H9 (cell line): ENCODE data around the gene CRAT. TPM values are rescaled to one million over a fixed set of nuclear protein-coding genes. Genes with fewer than 3 reads are reported as not detected.

Experiments used
- DNase-seq: peaks from one replicate; pipeline ENCODE4 v3.0.0-alpha.2; 2017
- H2AFZ ChIP-seq: one replicate; pipeline ENCODE4 v1.6.1; 2013; ENCODE audit warnings: mild to moderate bottlenecking, low read length, control low read depth, moderate library complexity
- H2AK5ac ChIP-seq: 2 replicates; pipeline ENCODE4 v1.6.1; 2013; ENCODE audit warnings: low read length, control low read depth, mixed read lengths; ENCODE audit not compliant: insufficient read length
- H2BK120ac ChIP-seq: one replicate; pipeline ENCODE4 v1.6.1; 2013; ENCODE audit warnings: low read depth, mild to moderate bottlenecking, low read length, control low read depth, inconsistent platforms; ENCODE audit not compliant: poor library complexity, severe bottlenecking
- H2BK12ac ChIP-seq: 2 replicates; pipeline ENCODE4 v1.6.1; 2013; ENCODE audit warnings: low read length, control low read depth, mixed read lengths, low read depth; ENCODE audit not compliant: insufficient read length
- H2BK15ac ChIP-seq: 2 replicates; pipeline ENCODE4 v1.6.1; 2013; ENCODE audit warnings: low read depth, low read length, control low read depth
- H2BK20ac ChIP-seq: one replicate; pipeline ENCODE4 v1.6.1; 2013; ENCODE audit warnings: low read depth, mild to moderate bottlenecking, low read length, control low read depth, inconsistent platforms; ENCODE audit not compliant: poor library complexity, severe bottlenecking
- H2BK5ac ChIP-seq: 2 replicates; pipeline ENCODE4 v1.6.1; 2013; ENCODE audit warnings: low read length, control low read depth, mixed read lengths; ENCODE audit not compliant: insufficient read length
- H3K14ac ChIP-seq: 2 replicates; pipeline ENCODE4 v1.6.1; 2013; ENCODE audit warnings: low read length, control low read depth; ENCODE audit not compliant: insufficient read depth
- H3K18ac ChIP-seq: 2 replicates; pipeline ENCODE4 v1.6.1; 2013; ENCODE audit warnings: low read depth, mild to moderate bottlenecking, mixed read lengths, low read length, control low read depth; ENCODE audit not compliant: insufficient read length
- H3K23ac ChIP-seq: 2 replicates; pipeline ENCODE4 v1.6.1; 2013; ENCODE audit warnings: low read length, control low read depth, mixed read lengths, low read depth; ENCODE audit not compliant: insufficient read length
- H3K23me2 ChIP-seq: 2 replicates; pipeline ENCODE4 v1.6.1; 2013; ENCODE audit warnings: low read depth, mild to moderate bottlenecking, mixed read lengths, low read length, control low read depth; ENCODE audit not compliant: insufficient read length, poor library complexity, severe bottlenecking
- H3K27ac ChIP-seq: 2 replicates; pipeline ENCODE4 v1.5.1; 2013; ENCODE audit warnings: low read length, control low read depth, mixed read lengths, low read depth; ENCODE audit not compliant: insufficient read length
- H3K27me3 ChIP-seq: 2 replicates; pipeline ENCODE4 v1.6.1; 2013; ENCODE audit warnings: low read length, control low read depth, inconsistent platforms; ENCODE audit not compliant: insufficient read depth
- H3K4ac ChIP-seq: 2 replicates; pipeline ENCODE4 v1.6.1; 2013; ENCODE audit warnings: low read depth, mild to moderate bottlenecking, control low read depth, inconsistent platforms, low read length, moderate library complexity
- H3K4me1 ChIP-seq: 2 replicates; pipeline ENCODE4 v1.6.1; 2013; ENCODE audit warnings: low read length, control low read depth, inconsistent platforms; ENCODE audit not compliant: insufficient read depth
- H3K4me2 ChIP-seq: 2 replicates; pipeline ENCODE4 v1.6.1; 2013; ENCODE audit warnings: low read length, control low read depth, mixed read lengths; ENCODE audit not compliant: insufficient read length, insufficient read depth
- H3K56ac ChIP-seq: 2 replicates; pipeline ENCODE4 v1.6.1; 2013; ENCODE audit warnings: low read depth, mild to moderate bottlenecking, mixed read lengths, low read length, control low read depth; ENCODE audit not compliant: insufficient read length
- H3K79me1 ChIP-seq: 2 replicates; pipeline ENCODE4 v1.6.1; 2013; ENCODE audit warnings: low read depth, mild to moderate bottlenecking, moderate library complexity, low read length, control low read depth, inconsistent platforms; ENCODE audit not compliant: insufficient read depth, poor library complexity, severe bottlenecking
- H3K79me2 ChIP-seq: 2 replicates; pipeline ENCODE4 v1.6.1; 2013; ENCODE audit warnings: low read length, control low read depth, inconsistent platforms; ENCODE audit not compliant: insufficient read depth
- H3K9ac ChIP-seq: 2 replicates; pipeline ENCODE4 v1.6.1; 2013; ENCODE audit warnings: low read length, control low read depth, mixed read lengths; ENCODE audit not compliant: insufficient read length; ENCODE audit errors: extremely low read depth
- H3K9me3 ChIP-seq: one replicate; pipeline ENCODE4 v1.6.1; 2013; ENCODE audit warnings: low read depth, low read length, inconsistent platforms; ENCODE audit not compliant: control insufficient read depth
- H3T11ph ChIP-seq: one replicate; pipeline ENCODE4 v1.6.1; 2013; ENCODE audit warnings: mild to moderate bottlenecking, low read length, control low read depth, inconsistent platforms
- H4K20me1 ChIP-seq: one replicate; pipeline ENCODE4 v1.6.1; 2013; ENCODE audit not compliant: control insufficient read depth, insufficient read length, insufficient read depth
- H4K5ac ChIP-seq: 2 replicates; pipeline ENCODE4 v1.6.1; 2013; ENCODE audit warnings: low read depth, mild to moderate bottlenecking, mixed read lengths, low read length, control low read depth; ENCODE audit not compliant: insufficient read length
- H4K8ac ChIP-seq: replicated peaks from 2 replicates; pipeline ENCODE4 v1.6.1; 2013; ENCODE audit warnings: low read length, control low read depth, mixed read lengths, low read depth; ENCODE audit not compliant: insufficient read length
- H4K91ac ChIP-seq: 2 replicates; pipeline ENCODE4 v1.6.1; 2013; ENCODE audit warnings: low read depth, mild to moderate bottlenecking, moderate library complexity, mixed read lengths, low read length, control low read depth; ENCODE audit not compliant: insufficient read length
- H3K27ac Mint-ChIP-seq, 3 experiments: 2 replicates in 2 of 3; 3 replicates in 1 of 3; pipeline ENCODE4 v1.8.0; 2020 to 2021; ENCODE audit warnings: mixed read lengths in 3 of 3, mild to moderate bottlenecking in 1 of 3, moderate library complexity in 1 of 3
- H3K27me3 Mint-ChIP-seq: 2 replicates; pipeline ENCODE4 v1.8.0; 2021; ENCODE audit warnings: low read depth, mild to moderate bottlenecking, moderate library complexity, mixed read lengths
- H3K36me3 Mint-ChIP-seq, 3 experiments: 2 replicates in 2 of 3; 3 replicates in 1 of 3; pipeline ENCODE4 v1.8.0; 2020 to 2021; ENCODE audit warnings: low read depth in 3 of 3, mixed read lengths in 3 of 3; ENCODE audit not compliant: insufficient read depth in 1 of 3
- H3K4me1 Mint-ChIP-seq, 2 experiments: 2 replicates each; pipeline ENCODE4 v1.8.0; 2020; ENCODE audit warnings: mixed read lengths in 2 of 2
- H3K4me3 Mint-ChIP-seq, 2 experiments: 2 replicates in 1 of 2; 3 replicates in 1 of 2; pipeline ENCODE4 v1.8.0; 2020 to 2021; ENCODE audit warnings: mild to moderate bottlenecking in 2 of 2, mixed read lengths in 2 of 2, moderate library complexity in 1 of 2
- H3K9me3 Mint-ChIP-seq, 2 experiments: 2 replicates in 1 of 2; 3 replicates in 1 of 2; pipeline ENCODE4 v1.8.0; 2020; ENCODE audit warnings: mild to moderate bottlenecking in 2 of 2, mixed read lengths in 2 of 2, moderate library complexity in 1 of 2
- WGBS: extraction: QIAGEN DNeasy Blood & Tissue Kit; methylation state at CpG from one replicate; pipeline ENCODE4 v1.1.7; 2013; ENCODE audit warnings: missing lambda C conversion rate, low lambda C conversion rate, mixed read lengths; ENCODE audit not compliant: insufficient read length; ENCODE audit errors: extremely low coverage; 5-methylcytosine and 5-hydroxymethylcytosine counted together
- total RNA-seq: library from RNA; stranded (reverse); gene quantifications from 2 replicates; pipeline ENCODE4 v1.2.1, GENCODE V29; 2021
- TF ChIP-seq, protein P1 (sequence below): fragments of 200-600 bp; sonication (generic); conservative IDR thresholded peaks from 3 replicates; pipeline ENCODE4 v1.8.0; 2021; ENCODE audit warnings: antibody characterized with exemption, mild to moderate bottlenecking

Gene CRAT
- total RNA-seq, 1 experiment from 2014 or later: 15.0 TPM

DNA sequence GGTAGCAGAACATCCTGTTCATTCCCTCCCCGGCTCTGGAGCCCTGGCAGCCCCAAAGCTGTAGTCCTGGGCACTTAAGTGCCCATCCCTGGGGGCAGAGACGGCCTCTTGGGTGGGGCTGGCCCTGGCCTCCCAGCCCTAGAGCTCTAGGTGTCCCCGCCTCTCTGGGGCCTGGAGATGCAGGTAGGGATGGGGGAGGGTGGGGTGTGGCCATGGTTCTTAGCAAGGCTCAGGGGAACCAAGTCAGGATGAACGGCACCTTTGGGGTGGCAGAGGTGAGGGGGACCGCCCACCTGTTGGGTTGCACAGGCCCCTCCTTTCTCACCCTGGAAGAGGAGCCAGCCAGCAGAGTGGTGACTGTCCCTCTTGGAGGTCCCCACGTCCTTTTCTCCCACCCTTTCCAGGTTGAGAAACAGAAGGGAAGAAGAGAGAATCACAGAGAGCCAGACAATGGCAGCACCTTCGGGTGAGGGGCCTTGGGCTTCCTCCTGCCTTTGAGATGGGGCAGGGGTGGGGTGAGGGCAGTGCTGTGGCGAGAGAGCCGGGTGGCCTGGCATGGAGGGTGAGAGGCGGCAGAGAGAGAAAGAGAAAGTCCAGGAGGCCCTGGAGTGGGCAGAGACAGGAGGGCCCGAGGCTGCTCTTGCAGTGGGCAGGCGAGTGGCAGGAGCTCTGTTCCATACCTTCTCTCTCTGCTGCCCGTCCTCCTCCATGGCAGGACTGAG, 2.3 kb downstream of the CRAT start:
- Histone ChIP-seq H3K27me3 (no peaks in the 10 kb centered on the region; the same call in 1 of the 2 replicates), H3T11ph (no peak overlapping the region), H4K5ac (no peak overlapping the region), H3K9me3 (no peaks in the 10 kb centered on the region), H2BK5ac (no peak overlapping the region), H3K18ac (no peak overlapping the region), H3K79me2 (peaks cover 2% of the 10 kb centered on the region; the same call in 1 of the 2 replicates), H3K56ac (no peak overlapping the region), H3K23ac (no peak overlapping the region), H3K27ac (no peak overlapping the region), H4K91ac (no peak overlapping the region), H2BK15ac (no peak overlapping the region), H3K79me1 (no peaks in the 10 kb centered on the region), H2AK5ac (no peak overlapping the region), H3K23me2 (peaks cover 12% of the 10 kb centered on the region), H2BK20ac (no peak overlapping the region), H3K4me2 (no peak overlapping the region), H3K14ac (no peak overlapping the region; the same call in 1 of the 2 replicates), H4K8ac (no peak overlapping the region), H2BK120ac (no peak overlapping the region), H3K4ac (no peak overlapping the region), H2AFZ (no peak overlapping the region), H3K9ac (no peak overlapping the region), H3K4me1 (no peaks in the 10 kb centered on the region), H2BK12ac (no peak overlapping the region), H4K20me1 (no peaks in the 10 kb centered on the region)
- TF ChIP-seq, protein P1, sequence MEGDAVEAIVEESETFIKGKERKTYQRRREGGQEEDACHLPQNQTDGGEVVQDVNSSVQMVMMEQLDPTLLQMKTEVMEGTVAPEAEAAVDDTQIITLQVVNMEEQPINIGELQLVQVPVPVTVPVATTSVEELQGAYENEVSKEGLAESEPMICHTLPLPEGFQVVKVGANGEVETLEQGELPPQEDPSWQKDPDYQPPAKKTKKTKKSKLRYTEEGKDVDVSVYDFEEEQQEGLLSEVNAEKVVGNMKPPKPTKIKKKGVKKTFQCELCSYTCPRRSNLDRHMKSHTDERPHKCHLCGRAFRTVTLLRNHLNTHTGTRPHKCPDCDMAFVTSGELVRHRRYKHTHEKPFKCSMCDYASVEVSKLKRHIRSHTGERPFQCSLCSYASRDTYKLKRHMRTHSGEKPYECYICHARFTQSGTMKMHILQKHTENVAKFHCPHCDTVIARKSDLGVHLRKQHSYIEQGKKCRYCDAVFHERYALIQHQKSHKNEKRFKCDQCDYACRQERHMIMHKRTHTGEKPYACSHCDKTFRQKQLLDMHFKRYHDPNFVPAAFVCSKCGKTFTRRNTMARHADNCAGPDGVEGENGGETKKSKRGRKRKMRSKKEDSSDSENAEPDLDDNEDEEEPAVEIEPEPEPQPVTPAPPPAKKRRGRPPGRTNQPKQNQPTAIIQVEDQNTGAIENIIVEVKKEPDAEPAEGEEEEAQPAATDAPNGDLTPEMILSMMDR: no peak
- H3K27me3 Mint-ChIP-seq: peaks cover 29% of the 10 kb centered on the region
- no CpG with 5 or more reads among the region's 13 CpGs for WGBS
- H3K4me3 Mint-ChIP-seq: no peak overlapping the region; a peak in 2 of 5 replicates
- no peaks in the 10 kb centered on the region for H3K9me3 Mint-ChIP-seq
- peaks cover 0 to 4% (median 0%) of the 10 kb centered on the region in 3 experiments; a peak in 1 of 7 replicates for H3K36me3 Mint-ChIP-seq
- H3K27ac Mint-ChIP-seq: no peak overlapping the region
- DNase-seq: no peak
- H3K4me1 Mint-ChIP-seq: peaks cover 9 to 17% of the 10 kb centered on the region in 2 experiments
